Peyer's patch (tissue), 4 donors: ENCODE results near the gene GPR61. TPM values are rescaled to one million over a fixed set of nuclear protein-coding genes. Genes with fewer than 3 reads are reported as not detected.

Experiments used
- DNase-seq, 3 donors: peaks; one replicate each; pipeline ENCODE4 v3.0.0-alpha.2; 2017 to 2019
- H3K27ac ChIP-seq, 4 donors: fragments of 200-600 bp; sonication (generic); one replicate each; pipeline ENCODE4 v1.5.1; 2016 to 2019
- H3K27me3 ChIP-seq, 2 donors: fragments of 200-600 bp; sonication (generic); one replicate each; pipeline ENCODE4 v1.5.1; 2019
- H3K36me3 ChIP-seq, 3 donors: fragments of 200-600 bp; sonication (generic); one replicate each; pipeline ENCODE4 v1.5.1; 2016 to 2019
- H3K4me1 ChIP-seq, 4 donors: fragments of 200-600 bp; sonication (generic); one replicate each; pipeline ENCODE4 v1.5.1; 2016 to 2019
- H3K4me3 ChIP-seq, 4 donors: fragments of 200-600 bp; sonication (generic); 1 replicate in 3 of 4; 2 replicates in 1 of 4; pipeline ENCODE4 v1.5.1; 2016 to 2019; ENCODE audit warnings: mild to moderate bottlenecking in 1 of 4
- H3K9me3 ChIP-seq, 4 donors: fragments of 200-600 bp; sonication (generic); one replicate each; pipeline ENCODE4 v1.5.1; 2016 to 2019; ENCODE audit warnings: mild to moderate bottlenecking in 1 of 4
- CTCF ChIP-seq, 6 experiments: fragments of 450-650 bp in 4 of 6; fragments of 200-600 bp in 2 of 6; sonication (generic) in 1 of 6; IDR thresholded peaks; one replicate each; pipeline ENCODE4 v1.5.1; 2017 to 2019; ENCODE audit warnings: antibody characterized with exemption in 6 of 6, mild to moderate bottlenecking in 3 of 6, moderate library complexity in 1 of 6
- POLR2A ChIP-seq, 2 donors: fragments of 450-650 bp; IDR thresholded peaks; one replicate each; pipeline ENCODE4 v1.5.1; 2017; ENCODE audit warnings: antibody characterized with exemption in 2 of 2, mild to moderate bottlenecking in 2 of 2, moderate library complexity in 2 of 2
- total RNA-seq, 4 donors: library from RNA; depleted of rRNA; stranded (reverse); fragments of >200 nt; gene quantifications; one replicate each; pipeline ENCODE4 v1.1.0, GENCODE V29; 2016

GPR61 gene
- total RNA-seq, 4 donors from 2014 or later = 0.40 TPM; not detected in 3

- DNase-seq = no peak
- Histone ChIP-seq H3K27ac (peak overlapping the region in 1 of 4 donors; percentile 17), H3K4me1 (peaks cover 0 to 10% (median 6%) of the 10 kb centered on the region in 4 donors), H3K27me3 (no peaks in the 10 kb centered on the region), H3K36me3 (no peaks in the 10 kb centered on the region), H3K9me3 (no peaks in the 10 kb centered on the region), H3K4me3 (no peak overlapping the region)
- TF ChIP-seq POLR2A (IDR thresholded peaks at IDR 0.05) (no peak), CTCF (IDR thresholded peaks at IDR 0.05) (no peak)
Measured at GRCh38 chr1:109529881-109530456, 9.7 kb upstream of the GPR61 start.

- Histone ChIP-seq H3K27ac (peak overlapping the region in 1 of 4 donors; percentile 17), H3K4me1 (peaks cover 0 to 10% (median 6%) of the 10 kb centered on the region in 4 donors), H3K4me3 (no peak overlapping the region), H3K27me3 (no peaks in the 10 kb centered on the region), H3K9me3 (no peaks in the 10 kb centered on the region), H3K36me3 (no peaks in the 10 kb centered on the region)
- no peak for DNase-seq
- TF ChIP-seq CTCF (IDR thresholded peaks at IDR 0.05) = no peak
- no peak for TF ChIP-seq POLR2A (IDR thresholded peaks at IDR 0.05)
Measured at GRCh38 chr1:109530457-109531087, 9.1 kb upstream of the GPR61 start.

GRCh38 chr1:109531380-109531779 is 8.3 kb upstream of the GPR61 start:
- H3K27ac ChIP-seq = peak overlapping the region in 1 of 4 donors; percentile 8
- no peaks in the 10 kb centered on the region for H3K27me3 ChIP-seq
- no peaks in the 10 kb centered on the region for H3K36me3 ChIP-seq
- DNase-seq = no peak
- H3K4me1 ChIP-seq = peaks cover 0 to 10% (median 6%) of the 10 kb centered on the region in 4 donors
- TF ChIP-seq POLR2A (IDR thresholded peaks at IDR 0.05) (no peak), CTCF (IDR thresholded peaks at IDR 0.05) (no peak)
- no peak overlapping the region for H3K4me3 ChIP-seq
- no peaks in the 10 kb centered on the region for H3K9me3 ChIP-seq

GRCh38 chr1:109531826-109532364 is 7.8 kb upstream of the GPR61 start:
- Histone ChIP-seq H3K4me1 (peaks cover 0 to 10% (median 6%) of the 10 kb centered on the region in 4 donors), H3K4me3 (peak overlapping the region in 2 of 4 donors; percentile 10 to 39), H3K27me3 (no peaks in the 10 kb centered on the region), H3K27ac (peak overlapping the region in 2 of 4 donors; percentile 8 to 60), H3K36me3 (no peaks in the 10 kb centered on the region), H3K9me3 (no peaks in the 10 kb centered on the region)
- no peak for DNase-seq
- TF ChIP-seq POLR2A (IDR thresholded peaks at IDR 0.05) = no peak
- TF ChIP-seq CTCF (IDR thresholded peaks at IDR 0.05) = no peak

- TF ChIP-seq CTCF (IDR thresholded peaks at IDR 0.05) (peak; percentile 96 to 99 (median 98)), POLR2A (IDR thresholded peaks at IDR 0.05) (no peak)
- peak overlapping the region in 2 of 4 donors; percentile 8 to 60 for H3K27ac ChIP-seq
- no peaks in the 10 kb centered on the region for H3K9me3 ChIP-seq
- peaks cover 0 to 10% (median 6%) of the 10 kb centered on the region in 4 donors for H3K4me1 ChIP-seq
- no peaks in the 10 kb centered on the region for H3K27me3 ChIP-seq
- DNase-seq = peak; percentile 85 to 93 (median 88)
- H3K4me3 ChIP-seq = peak overlapping the region; percentile 10 to 39 (median 23)
- no peaks in the 10 kb centered on the region for H3K36me3 ChIP-seq
Measured at GRCh38 chr1:109532365-109533136, 7.1 kb upstream of the GPR61 start.
